WTC11 (cell line): Measurements from ENCODE around the gene CNDP1.

Experiments used
- CTCF ChIP-seq: fragments of 200-600 bp; IDR thresholded peaks from 2 replicates; pipeline ENCODE4 v1.8.0; 2022; ENCODE audit warnings: antibody characterized with exemption
- E2F4 ChIP-seq: sonication (generic); formaldehyde crosslinking; IDR thresholded peaks from 2 replicates; pipeline ENCODE4 v1.8.1; 2022; ENCODE audit warnings: low read depth, mild to moderate bottlenecking, moderate library complexity, missing genetic modification reagents, borderline replicate concordance
- JUN ChIP-seq: sonication (generic); formaldehyde crosslinking; IDR thresholded peaks from 2 replicates; pipeline ENCODE4 v1.8.0; 2023; ENCODE audit warnings: mild to moderate bottlenecking, missing genetic modification reagents
- ZNF232 ChIP-seq: sonication (generic); formaldehyde crosslinking; IDR thresholded peaks from 2 replicates; pipeline ENCODE4 v1.8.0; 2022; ENCODE audit warnings: mild to moderate bottlenecking, missing genetic modification reagents
- TF ChIP-seq, protein P1 (sequence below): sonication (generic); formaldehyde crosslinking; IDR thresholded peaks from 2 replicates; pipeline ENCODE4 v1.8.0; 2023; ENCODE audit warnings: missing genetic modification reagents

GRCh38 chr18:74515620-74516231, 18.6 kb upstream of the CNDP1 start:
- TF ChIP-seq CTCF = no peak
- no peak for TF ChIP-seq JUN (CRISPR knock-in tag)
- no peak for TF ChIP-seq E2F4 (CRISPR knock-in tag)
- no peak for TF ChIP-seq ZNF232 (CRISPR knock-in tag)
- TF ChIP-seq, protein P1, sequence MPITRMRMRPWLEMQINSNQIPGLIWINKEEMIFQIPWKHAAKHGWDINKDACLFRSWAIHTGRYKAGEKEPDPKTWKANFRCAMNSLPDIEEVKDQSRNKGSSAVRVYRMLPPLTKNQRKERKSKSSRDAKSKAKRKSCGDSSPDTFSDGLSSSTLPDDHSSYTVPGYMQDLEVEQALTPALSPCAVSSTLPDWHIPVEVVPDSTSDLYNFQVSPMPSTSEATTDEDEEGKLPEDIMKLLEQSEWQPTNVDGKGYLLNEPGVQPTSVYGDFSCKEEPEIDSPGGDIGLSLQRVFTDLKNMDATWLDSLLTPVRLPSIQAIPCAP (CRISPR knock-in tag) = no peak
